ENCODE measurements around the gene SPATA3.
"Not testable (repeated sequence)": the region's sequence is repeated elsewhere in the genome, so short reads cannot be mapped to it uniquely, and the experiment has no call there.

The SPATA3 gene

DNA sequence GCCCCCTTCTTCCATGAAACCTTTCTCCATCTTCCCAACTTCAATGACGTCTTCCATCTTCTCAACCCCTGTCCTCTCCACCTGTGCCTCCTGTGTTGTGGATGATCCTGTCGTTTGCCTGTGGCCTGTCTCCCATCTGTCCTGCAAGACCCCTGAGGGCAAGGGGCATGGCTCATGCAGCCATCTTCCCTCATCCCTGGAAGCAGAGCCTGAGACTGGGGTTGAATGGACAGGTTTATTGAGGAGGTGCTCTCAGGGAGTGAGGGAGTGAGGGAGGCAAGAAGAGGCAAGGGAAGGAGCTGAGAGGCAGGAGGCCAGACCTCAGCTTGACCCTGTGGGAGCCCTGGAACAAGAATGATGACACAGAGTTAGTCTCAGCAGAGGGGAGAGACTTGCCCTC lies 7.3 kb downstream of the SPATA3 start:
- no peak overlapping the region for H3K4me3 ChIP-seq (ENCODE audit: low read depth, low read length)
- ChIA-PET POLR2A (no interaction called here), CTCF (interaction anchor here (0.8 to 1.6 kb wide), 2 partner anchors 18 to 27 kb away, joined by 3 read pairs; no protein-coding TSS in a partner anchor)
- TF ChIP-seq, protein P1, sequence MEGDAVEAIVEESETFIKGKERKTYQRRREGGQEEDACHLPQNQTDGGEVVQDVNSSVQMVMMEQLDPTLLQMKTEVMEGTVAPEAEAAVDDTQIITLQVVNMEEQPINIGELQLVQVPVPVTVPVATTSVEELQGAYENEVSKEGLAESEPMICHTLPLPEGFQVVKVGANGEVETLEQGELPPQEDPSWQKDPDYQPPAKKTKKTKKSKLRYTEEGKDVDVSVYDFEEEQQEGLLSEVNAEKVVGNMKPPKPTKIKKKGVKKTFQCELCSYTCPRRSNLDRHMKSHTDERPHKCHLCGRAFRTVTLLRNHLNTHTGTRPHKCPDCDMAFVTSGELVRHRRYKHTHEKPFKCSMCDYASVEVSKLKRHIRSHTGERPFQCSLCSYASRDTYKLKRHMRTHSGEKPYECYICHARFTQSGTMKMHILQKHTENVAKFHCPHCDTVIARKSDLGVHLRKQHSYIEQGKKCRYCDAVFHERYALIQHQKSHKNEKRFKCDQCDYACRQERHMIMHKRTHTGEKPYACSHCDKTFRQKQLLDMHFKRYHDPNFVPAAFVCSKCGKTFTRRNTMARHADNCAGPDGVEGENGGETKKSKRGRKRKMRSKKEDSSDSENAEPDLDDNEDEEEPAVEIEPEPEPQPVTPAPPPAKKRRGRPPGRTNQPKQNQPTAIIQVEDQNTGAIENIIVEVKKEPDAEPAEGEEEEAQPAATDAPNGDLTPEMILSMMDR (IDR thresholded peaks at IDR 0.05; ENCODE audit: insufficient read depth, low read length, missing control alignments), result no peak
- no peak for DNase-seq (ENCODE audit: low read depth, low spot score)

DNA sequence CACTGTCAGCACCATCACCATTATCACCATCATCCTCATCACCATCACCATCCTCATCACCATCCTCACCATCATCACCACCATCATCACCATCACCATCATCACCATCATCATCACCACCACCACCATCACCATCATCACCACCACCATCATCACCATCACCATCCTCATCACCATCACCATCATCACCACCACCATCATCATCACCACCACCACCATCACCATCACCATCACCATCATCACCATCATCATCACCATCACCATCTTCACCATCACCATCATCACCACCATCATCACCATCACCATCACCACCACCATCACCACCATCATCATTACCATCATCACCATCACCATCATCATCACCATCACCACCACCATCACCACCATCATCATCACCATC lies 9.0 kb downstream of the SPATA3 start:
- H3K4me3 ChIP-seq (ENCODE audit: low read depth, low read length); DNase-seq (ENCODE audit: low read depth, low spot score); CTCF ChIA-PET; POLR2A ChIA-PET: not testable (repeated sequence)

DNA sequence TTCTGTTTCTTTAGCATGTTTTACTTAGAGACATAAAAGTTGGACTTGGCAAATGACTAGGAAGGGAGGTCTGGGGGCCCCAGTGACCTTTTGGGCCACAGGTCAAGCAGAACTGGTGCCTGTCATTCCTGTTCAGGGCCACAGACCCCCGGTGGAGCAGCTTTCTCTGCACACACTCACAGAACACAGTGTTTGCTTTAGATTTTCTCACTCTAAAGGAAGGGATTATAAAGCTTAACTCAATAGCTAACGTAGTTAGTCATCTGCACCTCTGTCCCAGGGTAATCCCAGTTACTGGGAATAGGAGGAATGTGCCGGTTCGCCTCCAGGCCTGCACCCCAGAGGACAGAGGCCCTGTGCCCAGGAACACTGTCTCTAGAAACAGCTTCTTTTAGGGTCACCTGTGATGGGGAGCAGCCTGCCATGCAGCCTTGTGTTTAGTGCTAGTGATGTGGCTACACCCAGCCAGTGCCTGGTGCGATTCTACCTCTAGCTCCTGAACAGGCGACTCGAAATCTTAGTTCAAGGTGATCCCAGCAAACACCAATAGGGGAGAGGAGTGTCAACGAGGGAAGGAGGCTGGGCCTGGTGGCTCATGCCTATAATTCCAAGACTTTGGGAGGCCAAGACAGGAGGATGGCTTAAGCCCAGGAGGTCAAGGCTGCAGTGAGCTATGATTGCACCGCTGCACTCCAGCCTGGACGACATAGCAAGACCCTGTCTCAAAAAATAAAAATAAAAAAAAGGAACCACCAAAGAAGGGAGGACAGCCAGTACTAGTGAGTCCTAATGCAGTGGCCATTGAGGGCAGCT lies 11.6 kb downstream of the SPATA3 start:
- TF ChIP-seq, protein P1 (IDR thresholded peaks at IDR 0.05; ENCODE audit: insufficient read depth, low read length, missing control alignments), result no peak
- CTCF ChIA-PET, result interaction anchor here (2.3 kb wide), 1 partner anchor 20 kb away, joined by 11 read pairs; no protein-coding TSS in a partner anchor
- no peak overlapping the region for H3K4me3 ChIP-seq (ENCODE audit: low read depth, low read length)
- POLR2A ChIA-PET, result no interaction called here
- no peak for DNase-seq (ENCODE audit: low read depth, low spot score)

DNA sequence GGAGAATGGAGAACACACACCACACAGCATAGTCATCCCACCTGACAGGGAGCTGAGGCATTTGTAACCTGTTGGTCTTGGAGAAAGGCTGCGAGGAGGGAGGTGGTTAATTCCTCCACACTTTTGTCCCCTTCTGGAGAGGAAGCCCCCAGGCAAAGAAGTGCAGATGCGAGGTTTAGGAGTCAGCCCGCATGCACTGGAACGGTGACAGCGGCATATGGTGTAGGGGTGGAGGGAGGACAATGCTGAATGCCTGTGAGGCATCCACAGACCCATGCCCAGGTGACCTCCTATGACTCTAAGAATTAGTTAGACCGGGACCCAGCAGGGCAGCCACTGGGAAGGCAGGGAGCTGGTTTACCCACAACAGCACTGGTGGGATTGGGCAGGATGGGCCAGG lies 12.2 kb downstream of the SPATA3 start:
- TF ChIP-seq, protein P1 (IDR thresholded peaks at IDR 0.05; ENCODE audit: insufficient read depth, low read length, missing control alignments), result no peak
- CTCF ChIA-PET, result interaction anchor here (1.2 to 2.3 kb wide), 2 partner anchors 20 to 21 kb away, joined by 3 to 11 read pairs; no protein-coding TSS in a partner anchor
- H3K4me3 ChIP-seq (ENCODE audit: low read depth, low read length), result no peak overlapping the region
- POLR2A ChIA-PET, result no interaction called here
- no peak for DNase-seq (ENCODE audit: low read depth, low spot score)

DNA sequence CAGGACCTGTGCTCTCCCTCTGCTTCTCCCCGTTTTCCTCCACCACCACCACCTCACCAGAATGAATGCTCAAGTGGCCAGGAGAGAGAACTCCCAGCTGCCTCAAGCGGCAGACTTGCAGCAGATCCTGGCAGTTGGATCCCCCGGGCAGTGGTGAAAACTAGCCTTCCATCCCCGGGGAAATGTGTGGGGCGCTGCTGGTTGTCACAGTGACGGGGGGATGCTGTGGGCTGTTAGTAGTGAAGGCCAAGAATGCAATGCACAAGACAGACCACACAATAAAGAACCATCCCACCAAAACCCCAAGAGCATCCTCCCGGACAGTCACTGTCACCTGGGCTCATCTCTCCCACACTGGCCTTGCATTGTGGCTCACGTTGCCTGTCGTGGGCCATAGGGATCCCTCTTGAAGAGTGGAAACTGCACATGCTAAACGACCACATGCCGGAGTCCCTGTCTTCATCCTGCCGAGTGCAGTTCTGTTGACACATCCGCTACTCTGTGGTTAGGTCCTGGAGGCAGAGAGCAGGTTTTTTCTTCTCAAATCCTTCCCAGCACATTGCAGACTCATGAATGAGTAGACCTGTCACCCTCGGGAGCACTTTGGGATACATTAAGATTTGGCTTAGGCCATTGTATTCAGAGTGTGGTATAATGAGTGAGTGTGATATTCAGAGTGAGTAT lies 13.5 kb downstream of the SPATA3 start:
- CTCF ChIA-PET, result interaction anchor here (1.2 kb wide), 1 partner anchor 22 kb away, joined by 3 read pairs; no protein-coding TSS in a partner anchor
- DNase-seq (ENCODE audit: low read depth, low spot score), result no peak
- TF ChIP-seq, protein P1 (IDR thresholded peaks at IDR 0.05; ENCODE audit: insufficient read depth, low read length, missing control alignments), result no peak
- H3K4me3 ChIP-seq (ENCODE audit: low read depth, low read length), result no peak overlapping the region
- POLR2A ChIA-PET, result no interaction called here

DNA sequence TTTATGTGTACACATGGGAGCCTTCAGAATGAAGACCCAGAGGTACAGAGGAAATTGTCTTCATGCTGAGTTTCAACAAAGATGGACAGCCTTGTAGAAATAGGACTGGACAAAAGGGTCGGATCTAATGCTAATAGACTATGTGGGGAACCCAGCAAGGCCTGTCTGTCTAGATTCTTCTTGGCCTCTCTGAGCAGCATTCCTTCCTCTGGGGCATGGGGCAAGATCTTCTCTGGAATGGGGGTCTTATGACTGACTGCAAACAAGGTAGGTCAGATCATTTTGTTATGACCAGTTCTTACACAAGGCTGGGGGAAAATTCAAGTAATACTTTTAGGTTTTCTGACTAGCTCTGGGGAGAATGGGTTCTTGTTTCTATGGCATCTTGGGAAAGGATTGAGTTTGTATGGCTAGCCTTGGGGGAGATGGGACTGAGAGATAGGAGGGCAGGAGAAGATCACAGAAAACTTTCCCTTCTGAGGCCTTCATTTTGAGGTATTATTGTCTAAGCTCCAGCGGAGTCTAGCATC lies 14.3 kb downstream of the SPATA3 start:
- TF ChIP-seq, protein P1 (IDR thresholded peaks at IDR 0.05; ENCODE audit: insufficient read depth, low read length, missing control alignments), result no peak
- DNase-seq (ENCODE audit: low read depth, low spot score), result no peak
- CTCF ChIA-PET, result interaction anchor here (0.9 kb wide), 1 partner anchor 186 kb away, joined by 5 read pairs; no protein-coding TSS in a partner anchor
- no peak overlapping the region for H3K4me3 ChIP-seq (ENCODE audit: low read depth, low read length)
- POLR2A ChIA-PET, result no interaction called here
